ENCODE results near the gene ATP8B2.

Gene ATP8B2

DNA sequence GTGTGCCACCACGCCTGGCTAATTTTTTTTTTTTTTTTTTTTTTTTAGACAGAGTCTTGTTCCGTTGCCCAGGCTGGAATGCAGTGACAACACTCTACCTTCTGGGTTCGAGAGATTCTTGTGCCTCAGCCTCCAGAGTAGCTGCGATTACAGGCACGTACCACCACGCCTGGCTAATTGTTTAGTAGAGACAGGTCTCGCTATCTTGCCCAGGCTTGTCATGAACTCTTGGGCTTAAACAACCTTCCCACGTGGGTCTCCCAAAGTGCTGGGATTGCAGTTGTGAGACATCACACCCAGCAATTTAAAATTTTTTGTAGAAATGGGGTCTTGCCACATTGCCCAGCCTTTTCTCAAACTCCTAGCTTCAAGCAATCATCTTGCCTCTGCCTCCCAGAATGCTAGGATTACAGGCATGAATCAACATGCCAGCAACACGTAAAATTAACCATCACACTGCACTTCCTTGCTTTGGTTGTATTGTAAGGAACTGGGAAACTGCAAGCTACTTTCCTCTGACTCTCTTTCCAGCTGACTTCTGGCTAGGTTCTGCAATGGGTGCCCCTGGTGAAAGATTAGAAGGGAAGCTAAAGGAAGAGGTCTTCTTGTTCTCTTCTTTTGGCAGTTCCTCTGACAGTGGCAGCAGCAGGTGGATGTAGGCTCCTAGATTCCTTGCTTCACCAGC, 65.9 kb downstream of the ATP8B2 start:
- DNase-seq, result no peak

DNA sequence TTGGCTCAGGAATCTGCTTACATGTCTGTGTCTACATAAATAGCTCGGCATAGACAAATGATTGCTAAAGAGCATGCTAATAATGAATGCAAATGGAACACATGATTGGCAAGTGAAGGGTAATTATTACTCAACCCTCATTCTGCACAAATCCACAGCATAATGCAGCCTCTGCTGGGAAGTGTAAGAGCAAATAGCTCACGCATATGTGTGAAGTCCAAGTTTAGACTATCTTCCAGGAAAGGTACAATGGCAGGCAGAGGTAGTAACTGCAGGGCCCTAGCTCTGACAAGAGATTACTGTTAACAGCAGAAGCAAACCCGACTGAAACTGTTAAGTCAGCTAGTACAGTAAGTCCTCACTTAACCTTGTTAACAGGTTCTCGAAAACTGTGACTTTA, 72.8 kb downstream of the ATP8B2 start:
- no peak for DNase-seq

DNA sequence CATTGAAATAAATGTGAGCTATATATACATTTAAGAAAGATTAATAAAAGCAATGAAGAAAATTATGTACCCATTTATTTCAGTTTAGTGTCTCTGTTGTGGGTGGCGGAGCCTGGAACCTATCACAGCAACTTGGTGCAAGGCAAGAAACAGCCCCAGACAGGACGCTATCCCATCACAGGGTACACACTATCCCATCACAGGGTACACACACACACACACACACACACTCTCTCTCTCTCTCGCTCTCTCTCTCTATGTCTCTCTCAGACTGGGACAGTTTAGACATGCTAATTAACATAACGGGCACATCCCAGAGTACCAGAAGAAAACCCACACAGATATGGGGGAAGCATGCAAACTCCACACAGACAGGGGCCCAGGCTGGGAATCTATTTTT, 73.4 kb downstream of the ATP8B2 start:
- DNase-seq, result no peak

DNA sequence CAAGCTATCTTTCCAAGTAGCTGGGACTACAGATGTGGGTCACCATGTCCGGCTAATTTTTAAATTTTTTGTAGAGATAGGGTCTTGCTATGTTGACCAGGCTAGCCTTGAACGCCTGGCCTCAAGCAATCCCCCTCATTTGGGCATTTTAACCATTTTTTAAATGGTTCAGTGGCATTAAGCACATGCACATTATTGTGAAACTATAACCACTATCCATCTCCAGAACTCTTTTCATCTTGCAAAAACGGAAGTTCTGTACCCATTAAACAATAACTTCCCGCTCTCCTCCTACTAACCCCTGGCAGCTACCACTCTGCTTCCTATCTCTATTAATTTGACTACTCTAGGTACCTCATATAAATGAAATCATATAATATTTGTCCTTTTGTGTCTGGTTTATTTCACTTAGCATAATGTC, 75.1 kb downstream of the ATP8B2 start:
- DNase-seq, result no peak

All from amygdala (tissue), 56 donors.